Measurements from ENCODE around the gene ATP8A2. TPM values are rescaled to one million over a fixed set of nuclear protein-coding genes. Genes with fewer than 3 reads are reported as not detected.
"Not testable (repeated sequence)": the region's sequence is repeated elsewhere in the genome, so short reads cannot be mapped to it uniquely, and the experiment has no call there.

Gene ATP8A2
- total RNA-seq, 1 donor from 2014 or later: not detected

DNA sequence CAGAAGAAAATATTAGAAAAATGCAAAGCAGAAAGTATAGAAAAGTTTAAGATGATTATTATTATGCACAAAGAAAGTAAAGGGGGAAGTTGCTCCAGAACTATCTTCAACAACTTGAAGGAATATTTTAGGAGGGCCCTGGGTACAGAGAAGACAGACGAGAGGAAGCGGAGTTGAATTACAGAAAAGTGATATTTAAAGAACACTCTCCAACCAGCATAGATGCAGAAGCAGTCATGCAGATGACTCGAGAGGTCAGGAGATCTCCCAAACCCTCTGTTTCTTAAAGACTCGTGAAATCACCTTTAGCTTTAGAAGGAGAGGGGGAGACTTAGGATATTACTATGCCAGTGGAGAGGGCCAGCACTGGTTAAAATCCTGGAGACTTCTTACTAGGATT lies 688.6 kb downstream of the ATP8A2 start:
- TF ChIP-seq, protein P1, sequence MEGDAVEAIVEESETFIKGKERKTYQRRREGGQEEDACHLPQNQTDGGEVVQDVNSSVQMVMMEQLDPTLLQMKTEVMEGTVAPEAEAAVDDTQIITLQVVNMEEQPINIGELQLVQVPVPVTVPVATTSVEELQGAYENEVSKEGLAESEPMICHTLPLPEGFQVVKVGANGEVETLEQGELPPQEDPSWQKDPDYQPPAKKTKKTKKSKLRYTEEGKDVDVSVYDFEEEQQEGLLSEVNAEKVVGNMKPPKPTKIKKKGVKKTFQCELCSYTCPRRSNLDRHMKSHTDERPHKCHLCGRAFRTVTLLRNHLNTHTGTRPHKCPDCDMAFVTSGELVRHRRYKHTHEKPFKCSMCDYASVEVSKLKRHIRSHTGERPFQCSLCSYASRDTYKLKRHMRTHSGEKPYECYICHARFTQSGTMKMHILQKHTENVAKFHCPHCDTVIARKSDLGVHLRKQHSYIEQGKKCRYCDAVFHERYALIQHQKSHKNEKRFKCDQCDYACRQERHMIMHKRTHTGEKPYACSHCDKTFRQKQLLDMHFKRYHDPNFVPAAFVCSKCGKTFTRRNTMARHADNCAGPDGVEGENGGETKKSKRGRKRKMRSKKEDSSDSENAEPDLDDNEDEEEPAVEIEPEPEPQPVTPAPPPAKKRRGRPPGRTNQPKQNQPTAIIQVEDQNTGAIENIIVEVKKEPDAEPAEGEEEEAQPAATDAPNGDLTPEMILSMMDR (IDR thresholded peaks at IDR 0.05; ENCODE audit: insufficient read depth, low read length, severe bottlenecking): no peak
- FAIRE-seq (no peak), DNase-seq (ENCODE audit: low read depth) (no peak)
- Histone ChIP-seq H3K36me3 (ENCODE audit: control insufficient read depth, insufficient read depth, low read length) (no peaks in the 10 kb centered on the region), H3K4me3 (ENCODE audit: low read depth, low read length) (no peak overlapping the region), H3K27me3 (ENCODE audit: control insufficient read depth, insufficient read depth, low read length) (no peaks in the 10 kb centered on the region)

DNA sequence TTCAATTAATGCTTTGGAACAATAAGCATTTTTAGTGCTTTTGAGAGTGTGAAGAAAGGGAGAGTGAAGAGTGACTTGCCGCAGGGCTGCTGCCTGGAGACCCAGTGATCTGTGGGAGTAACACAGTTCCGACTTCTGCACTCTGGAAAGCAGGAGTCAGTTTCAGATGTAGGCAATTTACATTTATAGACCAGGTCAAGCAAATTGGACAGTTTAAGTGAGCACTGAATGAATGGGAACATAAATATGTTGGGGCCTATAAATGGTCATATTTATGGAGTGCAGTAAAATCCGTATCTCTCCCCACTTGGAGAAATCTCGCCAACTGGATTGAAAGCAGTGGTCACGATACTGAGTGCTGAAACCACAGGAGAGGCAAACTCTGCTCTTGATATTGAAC lies 689.5 kb downstream of the ATP8A2 start:
- Histone ChIP-seq H3K27me3 (ENCODE audit: control insufficient read depth, insufficient read depth, low read length) (no peaks in the 10 kb centered on the region), H3K4me3 (ENCODE audit: low read depth, low read length) (no peak overlapping the region), H3K36me3 (ENCODE audit: control insufficient read depth, insufficient read depth, low read length) (no peaks in the 10 kb centered on the region)
- TF ChIP-seq, protein P1 (IDR thresholded peaks at IDR 0.05; ENCODE audit: insufficient read depth, low read length, severe bottlenecking): no peak
- FAIRE-seq: no peak
- DNase-seq (ENCODE audit: low read depth): no peak

DNA sequence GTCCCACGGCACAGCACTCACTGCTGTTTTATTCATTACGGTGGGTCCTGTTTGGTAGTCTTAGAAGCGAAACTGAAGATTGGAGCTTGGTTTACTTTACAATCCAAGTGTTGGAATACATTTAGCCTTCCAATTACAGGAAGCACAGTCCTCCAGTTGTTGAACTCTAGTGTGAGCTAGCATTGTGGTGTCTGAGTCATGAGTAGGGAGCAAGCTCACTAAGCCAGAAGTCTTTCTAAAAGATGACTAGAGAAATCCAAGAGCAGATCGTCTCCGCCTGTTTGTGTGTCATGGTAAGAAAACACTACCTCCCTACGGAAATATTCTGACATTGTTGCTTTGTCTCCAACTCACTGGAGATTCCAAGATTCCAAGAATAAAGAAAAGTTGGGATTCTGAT lies 690.2 kb downstream of the ATP8A2 start:
- no peaks in the 10 kb centered on the region for H3K36me3 ChIP-seq (ENCODE audit: control insufficient read depth, insufficient read depth, low read length)
- no peak overlapping the region for H3K4me3 ChIP-seq (ENCODE audit: low read depth, low read length)
- TF ChIP-seq, protein P1 (IDR thresholded peaks at IDR 0.05; ENCODE audit: insufficient read depth, low read length, severe bottlenecking): no peak
- peak; percentile 77 for DNase-seq (ENCODE audit: low read depth)
- FAIRE-seq: peak; percentile 23
- no peaks in the 10 kb centered on the region for H3K27me3 ChIP-seq (ENCODE audit: control insufficient read depth, insufficient read depth, low read length)

DNA sequence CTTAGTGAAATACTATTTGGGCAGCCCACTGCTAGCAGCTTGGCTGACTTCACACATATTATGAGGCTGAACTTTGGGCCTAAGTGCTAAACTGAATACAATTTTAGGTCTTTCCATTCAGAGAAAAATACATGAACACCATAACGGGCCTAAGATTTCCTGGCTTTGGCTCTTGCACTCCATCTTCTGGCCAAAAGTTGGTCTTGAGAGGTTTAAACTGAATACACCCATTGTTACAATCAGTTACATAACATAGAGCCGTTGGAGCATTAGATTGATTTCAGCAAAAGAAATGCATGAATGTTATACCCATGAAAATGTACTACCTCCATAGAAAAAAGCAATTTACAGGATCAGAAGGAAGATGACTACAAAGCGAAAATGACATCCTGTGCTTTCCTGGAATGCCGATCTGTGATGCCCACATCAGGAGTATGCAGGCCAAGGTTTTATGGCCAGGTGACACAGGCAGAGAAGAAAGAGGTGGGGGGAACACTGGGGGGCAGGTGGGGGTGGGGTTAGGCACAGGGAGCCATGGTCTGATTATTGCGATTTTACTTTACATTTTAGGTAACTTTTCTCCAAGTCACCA lies 691.2 kb downstream of the ATP8A2 start:
- DNase-seq (ENCODE audit: low read depth): peak; percentile 55
- Histone ChIP-seq H3K4me3 (ENCODE audit: low read depth, low read length) (no peak overlapping the region), H3K36me3 (ENCODE audit: control insufficient read depth, insufficient read depth, low read length) (no peaks in the 10 kb centered on the region), H3K27me3 (ENCODE audit: control insufficient read depth, insufficient read depth, low read length) (no peaks in the 10 kb centered on the region)
- peak; percentile 32 for FAIRE-seq
- TF ChIP-seq, protein P1 (IDR thresholded peaks at IDR 0.05; ENCODE audit: insufficient read depth, low read length, severe bottlenecking): peak; percentile 67

DNA sequence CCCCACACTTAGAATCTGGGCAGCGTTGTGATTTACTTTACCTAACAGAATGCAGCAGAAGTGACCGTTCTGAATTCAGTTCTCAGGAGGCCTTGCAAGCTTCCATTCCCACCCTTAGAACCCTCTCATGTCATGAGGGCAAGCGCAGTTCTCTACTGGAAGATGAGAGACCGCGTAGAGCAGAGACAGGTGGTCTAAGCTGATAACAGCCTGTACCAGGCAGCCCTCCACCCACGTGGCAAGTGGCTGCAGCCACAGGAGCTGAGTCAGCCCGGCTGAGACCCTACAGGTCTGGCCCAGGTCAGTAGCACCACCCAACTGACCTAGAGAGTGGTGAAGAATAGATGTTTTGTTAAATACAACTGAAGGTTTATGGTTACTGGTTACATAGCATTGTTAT lies 694.7 kb downstream of the ATP8A2 start:
- not testable (repeated sequence) for FAIRE-seq; DNase-seq (ENCODE audit: low read depth); H3K27me3 ChIP-seq (ENCODE audit: control insufficient read depth, insufficient read depth, low read length); H3K4me3 ChIP-seq (ENCODE audit: low read depth, low read length); H3K36me3 ChIP-seq (ENCODE audit: control insufficient read depth, insufficient read depth, low read length)

DNA sequence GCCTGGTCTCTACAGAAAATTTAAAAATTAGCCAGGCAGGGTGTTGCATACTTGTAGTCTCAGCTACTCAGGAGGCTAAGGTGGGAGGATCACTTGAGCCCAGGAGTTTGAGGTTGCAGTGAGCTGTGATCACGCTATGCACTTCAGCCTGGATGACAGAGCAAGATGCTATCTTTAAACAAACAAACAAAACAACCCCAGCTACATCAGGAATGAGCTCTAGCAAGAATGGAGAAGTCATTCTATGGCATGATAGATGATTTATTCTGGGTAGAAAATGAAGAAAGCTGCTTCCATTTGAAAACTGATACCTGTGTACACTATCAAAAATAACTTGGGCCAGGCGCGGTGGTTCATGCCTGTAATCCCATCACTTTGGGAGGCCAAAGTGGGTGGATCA lies 695.8 kb downstream of the ATP8A2 start:
- Histone ChIP-seq H3K27me3 (ENCODE audit: control insufficient read depth, insufficient read depth, low read length) (no peaks in the 10 kb centered on the region), H3K4me3 (ENCODE audit: low read depth, low read length) (no peak overlapping the region), H3K36me3 (ENCODE audit: control insufficient read depth, insufficient read depth, low read length) (no peaks in the 10 kb centered on the region)
- FAIRE-seq: no peak
- TF ChIP-seq, protein P1 (IDR thresholded peaks at IDR 0.05; ENCODE audit: insufficient read depth, low read length, severe bottlenecking): no peak
- DNase-seq (ENCODE audit: low read depth): no peak

DNA sequence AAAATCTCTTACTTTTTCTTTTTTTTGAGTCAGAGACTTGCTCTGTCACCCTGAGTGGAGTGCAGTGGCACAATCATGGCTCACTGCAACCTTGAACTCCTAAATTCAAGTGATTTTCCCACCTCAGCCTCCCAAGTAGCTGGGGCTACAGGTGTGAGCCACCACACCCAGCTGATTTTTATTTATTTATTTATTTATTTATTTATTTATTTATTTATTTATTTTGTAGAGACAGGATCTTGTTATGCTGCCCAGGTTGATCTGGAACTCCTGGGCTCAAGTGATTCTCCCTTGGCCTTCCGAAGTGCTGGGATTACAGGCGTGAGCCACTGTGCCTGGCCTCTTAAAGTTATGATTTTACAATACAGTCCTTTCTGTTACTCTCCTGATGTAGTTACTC lies 696.6 kb downstream of the ATP8A2 start:
- not testable (repeated sequence) for H3K4me3 ChIP-seq (ENCODE audit: low read depth, low read length); H3K36me3 ChIP-seq (ENCODE audit: control insufficient read depth, insufficient read depth, low read length); FAIRE-seq; H3K27me3 ChIP-seq (ENCODE audit: control insufficient read depth, insufficient read depth, low read length); DNase-seq (ENCODE audit: low read depth)

DNA sequence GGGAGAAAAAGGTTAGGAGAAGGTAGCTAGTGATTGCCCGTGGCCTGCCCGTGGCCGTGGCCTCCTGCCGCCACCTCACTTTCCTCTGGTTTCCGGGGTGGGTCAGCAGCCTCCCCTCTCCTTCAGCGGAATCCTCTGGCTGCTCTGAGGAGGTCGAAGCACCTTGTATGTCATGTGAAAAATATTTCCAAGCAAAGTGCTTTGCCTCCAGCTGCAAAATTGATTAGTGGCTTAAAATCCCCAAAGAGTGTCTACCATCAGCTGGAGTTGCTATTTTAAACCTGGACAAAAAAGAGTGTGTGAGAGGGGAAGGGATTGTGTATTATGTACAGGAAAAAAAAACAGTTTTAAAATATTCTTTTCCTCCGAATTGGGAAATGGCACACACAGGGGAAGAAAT lies 697.9 kb downstream of the ATP8A2 start:
- H3K4me3 ChIP-seq (ENCODE audit: low read depth, low read length); FAIRE-seq; H3K27me3 ChIP-seq (ENCODE audit: control insufficient read depth, insufficient read depth, low read length); H3K36me3 ChIP-seq (ENCODE audit: control insufficient read depth, insufficient read depth, low read length); DNase-seq (ENCODE audit: low read depth): not testable (repeated sequence)
